HG03378 (cell line): Measurements from ENCODE around the gene GMDS.

Experiments used
- ATAC-seq: cut with Tn5 transposase; IDR thresholded peaks from one replicate; pipeline ENCODE4 v1.9.1; 2021; ENCODE audit warnings: mild to moderate bottlenecking, moderate library complexity; ENCODE audit not compliant: unreplicated experiment

GMDS gene

GRCh38 chr6:2104524-2104880 is 140.9 kb downstream of the GMDS start:
- ATAC-seq = no peak

GRCh38 chr6:2103765-2104523 is 141.5 kb downstream of the GMDS start:
- ATAC-seq = no peak

- no peak for ATAC-seq
Observed at GRCh38 chr6:2102966-2103365, 142.4 kb downstream of the GMDS start.

- ATAC-seq = no peak
Observed at GRCh38 chr6:2102316-2102883, 143.0 kb downstream of the GMDS start.

- ATAC-seq = no peak
Observed at GRCh38 chr6:2101213-2101612, 144.2 kb downstream of the GMDS start.

GRCh38 chr6:2099870-2100269 is 145.5 kb downstream of the GMDS start:
- ATAC-seq = no peak

- ATAC-seq = no peak
Observed at GRCh38 chr6:2097464-2097863, 147.9 kb downstream of the GMDS start.

GRCh38 chr6:2094642-2095041 is 150.8 kb downstream of the GMDS start:
- no peak for ATAC-seq

- no peak for ATAC-seq
Observed at GRCh38 chr6:2086326-2086965, 159.0 kb downstream of the GMDS start.

GRCh38 chr6:2085657-2086056 is 159.7 kb downstream of the GMDS start:
- ATAC-seq = no peak

GRCh38 chr6:2081155-2082138 is 164.0 kb downstream of the GMDS start:
- ATAC-seq = peak; percentile 68

- no peak for ATAC-seq
Observed at GRCh38 chr6:2078888-2079287, 166.5 kb downstream of the GMDS start.

GRCh38 chr6:2077826-2078225 is 167.6 kb downstream of the GMDS start:
- ATAC-seq = no peak

- ATAC-seq = no peak
Observed at GRCh38 chr6:2073476-2073875, 171.9 kb downstream of the GMDS start.

GRCh38 chr6:2072453-2072852 is 173.0 kb downstream of the GMDS start:
- ATAC-seq = no peak

GRCh38 chr6:2063547-2063946 is 181.9 kb downstream of the GMDS start:
- ATAC-seq = no peak

- no peak for ATAC-seq
Observed at GRCh38 chr6:2061880-2062279, 183.5 kb downstream of the GMDS start.

GRCh38 chr6:2055911-2056310 is 189.5 kb downstream of the GMDS start:
- ATAC-seq = no peak

- ATAC-seq = no peak
Observed at GRCh38 chr6:2055143-2055542, 190.3 kb downstream of the GMDS start.

- no peak for ATAC-seq
Observed at GRCh38 chr6:2054516-2055067, 190.8 kb downstream of the GMDS start.

- ATAC-seq = no peak
Observed at GRCh38 chr6:2053691-2054090, 191.7 kb downstream of the GMDS start.
